ENCODE measurements around the gene RAET1G.

- peak; percentile 68 to 84 (median 81) for TF ChIP-seq CTCF (IDR thresholded peaks at IDR 0.05)
- no peak for TF ChIP-seq POLR2A (IDR thresholded peaks at IDR 0.05)
- TF ChIP-seq POLR2AphosphoS5 (IDR thresholded peaks at IDR 0.05) = no peak
- no peak for TF ChIP-seq EP300 (IDR thresholded peaks at IDR 0.05; ENCODE audit: low read depth)
These were observed 11.6 kb upstream of the RAET1G start for GRCh38 chr6:149934249-149935156.
